Measurements from ENCODE around the gene ADGRF5.

- TF ChIP-seq CTCF (conservative IDR thresholded peaks at IDR 0.05; ENCODE audit: low read depth in 2 of 2) (no peak), POLR2AphosphoS5 (IDR thresholded peaks at IDR 0.05; ENCODE audit: low read depth) (no peak), EZH2 (IDR thresholded peaks at IDR 0.05; ENCODE audit: low read depth, unreplicated experiment) (no peak), EZH2phosphoT487 (IDR thresholded peaks at IDR 0.05; ENCODE audit: unreplicated experiment) (no peak), NANOG (IDR thresholded peaks at IDR 0.05; ENCODE audit: borderline replicate concordance) (no peak), REST (IDR thresholded peaks at IDR 0.05; ENCODE audit: unreplicated experiment) (no peak), CREB1 (CRISPR knock-in tag; IDR thresholded peaks at IDR 0.05; ENCODE audit: low read depth) (no peak), ZNF462 (CRISPR knock-in tag; IDR thresholded peaks at IDR 0.05) (no peak), ZNF114 (CRISPR knock-in tag; IDR thresholded peaks at IDR 0.05) (no peak), ETS1 (IDR thresholded peaks at IDR 0.05) (no peak)
These were observed 41.9 kb upstream of the ADGRF5 start for GRCh38 chr6:46963626-46964025.

Data from GM23338 (cell line).